ENCODE data around the gene CDR2L.
"Not testable (repeated sequence)": the region's sequence is repeated elsewhere in the genome, so short reads cannot be mapped to it uniquely, and the experiment has no call there.

Gene CDR2L

DNA sequence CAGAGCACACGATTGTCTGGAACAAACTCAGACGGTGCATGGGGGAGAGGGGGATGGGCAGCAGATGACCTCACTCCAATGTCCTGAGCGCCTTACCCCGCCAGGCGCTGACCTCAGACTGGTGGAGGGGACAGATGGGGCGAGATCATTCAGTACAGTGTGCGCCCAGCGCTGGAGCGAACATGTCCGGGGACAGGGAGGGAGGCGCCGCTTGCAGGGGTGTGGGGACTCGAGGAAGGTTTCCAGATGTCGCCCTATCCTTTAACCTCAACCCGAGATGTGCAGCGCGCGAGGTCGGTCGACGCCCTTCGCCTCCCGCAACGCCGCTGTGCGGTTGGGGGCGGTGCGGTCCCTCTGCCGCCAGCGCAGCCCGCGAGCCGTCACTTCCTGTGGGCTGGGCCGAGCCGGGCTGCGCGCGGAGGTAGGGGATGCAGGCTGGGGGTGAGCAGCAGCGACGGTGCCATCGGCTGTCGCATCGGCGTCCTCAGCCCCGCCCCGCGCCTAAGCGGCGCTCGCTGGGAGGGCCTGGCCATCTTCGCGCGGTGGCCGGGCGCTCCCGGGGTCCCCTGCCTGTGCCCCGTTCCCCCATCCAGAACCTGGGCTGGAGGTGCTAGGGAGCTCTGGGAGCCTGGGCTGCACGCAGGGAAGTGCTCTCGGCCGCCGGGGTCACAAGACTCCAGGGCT is 5.3 kb upstream of the CDR2L start:
- peak; percentile 87 for DNase-seq (ENCODE audit: low spot score)

GRCh38 chr17:74982663-74983313 is 4.6 kb upstream of the CDR2L start:
- not testable (repeated sequence) for DNase-seq (ENCODE audit: low spot score)

DNA sequence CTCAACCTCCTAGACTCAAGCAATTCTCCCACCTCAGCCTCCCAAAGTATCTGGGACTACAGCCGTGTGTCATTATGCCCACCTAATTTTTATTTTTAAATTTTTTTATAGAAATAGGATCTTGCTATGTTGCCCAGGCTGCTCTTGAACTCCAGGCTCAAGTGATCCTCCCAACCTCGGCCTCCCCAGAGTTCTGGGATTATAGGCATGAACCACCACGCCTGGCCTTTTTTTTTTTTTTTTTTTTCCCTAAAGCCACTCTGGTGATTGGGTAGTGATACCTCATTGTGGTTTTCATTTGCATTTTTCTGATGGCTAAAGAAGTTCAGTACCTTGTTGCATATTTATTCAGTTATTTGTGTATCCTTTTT is 1.2 kb upstream of the CDR2L start:
- no peak for DNase-seq (ENCODE audit: low spot score)

DNA sequence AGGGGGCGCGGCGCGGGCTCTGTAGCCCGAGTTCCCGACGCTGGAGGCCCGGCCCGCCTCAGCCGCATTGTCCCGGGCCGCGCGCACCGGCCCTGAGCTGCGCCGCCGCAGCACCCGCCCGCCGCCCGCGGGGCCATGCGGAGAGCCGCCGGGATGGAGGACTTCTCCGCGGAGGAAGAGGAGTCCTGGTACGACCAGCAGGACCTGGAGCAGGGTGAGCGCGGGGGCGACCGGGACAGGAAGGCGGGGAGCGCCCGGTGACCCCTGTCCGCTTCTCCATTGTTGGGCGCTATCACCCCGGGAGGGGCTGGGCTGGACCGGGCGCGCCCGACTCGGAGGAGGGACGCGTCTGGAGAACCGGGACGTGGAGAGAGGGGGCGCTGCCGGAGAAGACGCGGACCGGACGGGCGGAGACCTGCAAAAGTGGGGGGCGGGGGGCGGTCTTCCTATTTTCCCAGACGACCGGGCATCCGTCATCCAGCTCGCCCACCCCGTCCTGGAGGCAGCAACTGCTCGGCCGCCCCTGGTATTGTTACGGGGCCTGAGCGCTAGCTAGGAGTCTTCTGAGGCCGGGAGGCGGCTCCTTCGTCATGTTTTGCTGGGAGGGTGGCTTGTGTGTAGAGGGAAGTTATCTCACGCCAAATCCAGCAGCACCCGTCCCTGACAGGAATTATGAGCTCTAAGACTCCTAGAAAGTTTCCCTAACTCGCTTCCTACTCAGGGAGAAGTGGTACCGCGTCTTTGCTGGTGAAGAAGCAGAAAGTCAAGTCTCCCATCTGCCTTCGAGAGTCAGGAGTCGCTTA is 678 bp downstream of the CDR2L start:
- DNase-seq (ENCODE audit: low spot score) = peak; percentile 91

DNA sequence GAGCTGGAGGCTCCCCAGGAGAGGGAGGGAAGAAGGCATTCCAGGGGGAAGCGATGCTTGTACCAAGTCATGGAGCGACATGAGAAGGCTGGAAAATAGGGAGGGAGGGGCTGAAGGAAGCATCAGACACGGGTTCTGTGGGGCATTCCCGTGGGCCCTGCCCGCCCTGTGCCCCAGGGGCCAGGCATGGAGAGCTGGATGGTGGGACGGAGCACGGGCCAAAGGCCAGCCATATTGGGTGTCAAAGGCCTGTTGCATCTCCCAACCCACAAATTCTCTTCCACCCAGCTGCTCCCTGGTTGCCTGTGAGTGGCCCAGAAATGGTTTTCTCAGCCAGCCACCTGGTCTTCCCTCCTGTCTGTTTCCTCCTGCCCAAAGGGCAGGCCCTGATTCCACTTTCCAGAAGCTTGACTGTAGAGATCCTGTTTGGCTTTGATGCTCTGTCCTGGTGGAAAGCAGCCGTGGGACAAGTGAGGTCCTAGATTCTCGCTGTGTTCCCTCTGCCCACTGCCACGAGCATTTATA is 3.2 kb downstream of the CDR2L start:
- no peak for DNase-seq (ENCODE audit: low spot score)

DNA sequence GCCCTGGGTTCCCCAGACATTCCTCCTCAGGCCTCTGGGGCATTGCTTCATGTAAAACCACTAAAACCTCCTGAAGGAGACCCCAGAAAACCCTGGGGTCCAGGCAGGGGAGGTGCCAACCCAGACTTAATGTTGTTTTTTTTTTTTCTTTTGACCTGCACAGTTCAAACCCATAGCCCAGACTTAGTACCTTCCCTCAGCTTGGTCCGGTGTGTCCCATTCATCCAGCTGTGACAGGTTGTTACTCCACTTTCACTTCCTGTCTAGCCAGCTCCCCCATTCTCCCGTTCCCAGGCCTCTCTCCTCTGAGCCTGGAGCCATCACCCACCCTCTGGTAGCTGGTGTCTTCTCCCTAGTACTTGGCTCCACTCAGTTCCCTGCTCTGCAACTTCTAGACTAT is 4.8 kb downstream of the CDR2L start:
- DNase-seq (ENCODE audit: low spot score) = no peak

GRCh38 chr17:74994440-74994839 is 7.0 kb downstream of the CDR2L start:
- DNase-seq (ENCODE audit: low spot score) = peak; percentile 49

- no peak for DNase-seq (ENCODE audit: low spot score)
Measured at GRCh38 chr17:74995847-74996246, 8.4 kb downstream of the CDR2L start.

GRCh38 chr17:74998783-74999182 is 11.4 kb downstream of the CDR2L start:
- no peak for DNase-seq (ENCODE audit: low spot score)

DNA sequence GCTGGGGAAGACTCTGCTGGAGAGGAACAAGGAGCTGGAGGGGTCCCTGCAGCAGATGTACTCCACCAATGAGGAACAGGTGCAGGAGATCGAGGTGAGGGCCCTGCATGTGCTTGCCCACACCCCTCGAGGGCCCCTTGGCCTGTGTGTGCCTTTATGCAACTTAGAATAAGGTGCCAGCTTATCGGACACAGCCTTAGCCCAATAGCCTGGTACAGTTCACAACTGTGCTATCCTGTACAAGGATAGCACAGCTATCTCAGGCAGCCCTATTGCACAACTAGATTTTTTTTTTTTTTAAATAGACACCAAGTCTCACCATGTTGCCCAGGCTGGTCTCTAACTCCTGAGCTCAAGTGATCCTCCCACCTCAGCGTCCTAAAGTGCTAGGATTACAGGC is 12.1 kb downstream of the CDR2L start:
- DNase-seq (ENCODE audit: low spot score) = no peak

DNA sequence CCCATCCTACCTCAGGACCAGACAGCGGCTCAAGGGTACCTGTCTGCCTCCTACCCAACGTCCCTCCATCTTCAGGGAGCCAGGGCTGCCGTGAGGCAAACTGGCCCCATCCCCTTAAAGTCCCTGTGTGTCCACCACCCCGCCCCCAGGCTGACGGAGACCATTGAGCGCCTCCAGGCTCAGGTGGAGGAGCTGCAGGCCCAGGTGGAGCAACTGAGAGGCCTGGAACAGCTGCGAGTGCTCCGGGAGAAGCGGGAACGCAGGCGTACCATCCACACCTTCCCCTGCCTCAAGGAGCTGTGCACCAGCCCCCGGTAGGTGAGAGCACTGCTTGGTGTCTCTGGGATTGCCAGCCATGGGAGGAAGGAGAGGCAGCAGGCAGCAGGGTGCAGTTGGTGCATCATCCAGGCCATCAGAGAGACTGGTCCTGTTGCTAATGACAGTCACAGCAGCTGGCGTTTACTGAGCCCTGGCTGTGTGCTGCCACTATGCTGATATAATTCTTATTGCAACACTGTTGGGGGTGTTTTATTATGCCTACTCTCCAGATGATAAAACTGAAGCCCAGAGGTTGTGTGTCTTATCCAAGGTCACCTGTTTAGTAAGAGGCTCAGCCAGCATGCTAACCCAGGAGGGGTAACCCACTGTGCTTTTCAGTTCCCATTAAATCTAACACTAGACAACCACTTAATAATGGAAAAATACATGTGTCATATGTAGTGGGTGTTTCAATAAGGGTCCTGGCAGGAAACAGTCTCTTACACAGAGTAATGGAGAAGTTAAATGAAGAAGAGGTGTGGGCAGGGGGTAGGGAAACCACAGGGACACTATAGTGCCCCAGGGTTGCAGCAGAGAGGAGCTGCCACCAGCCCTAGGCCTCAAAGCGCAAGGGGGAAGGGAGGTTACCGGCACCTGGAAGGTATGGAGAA is 14.7 kb downstream of the CDR2L start:
- no peak for DNase-seq (ENCODE audit: low spot score)

- no peak for DNase-seq (ENCODE audit: low spot score)
Measured at GRCh38 chr17:75003070-75003956, 15.9 kb downstream of the CDR2L start.

GRCh38 chr17:75003957-75004355 is 16.5 kb downstream of the CDR2L start:
- DNase-seq (ENCODE audit: low spot score) = no peak

GRCh38 chr17:75004371-75004770 is 16.9 kb downstream of the CDR2L start:
- DNase-seq (ENCODE audit: low spot score) = no peak

DNA sequence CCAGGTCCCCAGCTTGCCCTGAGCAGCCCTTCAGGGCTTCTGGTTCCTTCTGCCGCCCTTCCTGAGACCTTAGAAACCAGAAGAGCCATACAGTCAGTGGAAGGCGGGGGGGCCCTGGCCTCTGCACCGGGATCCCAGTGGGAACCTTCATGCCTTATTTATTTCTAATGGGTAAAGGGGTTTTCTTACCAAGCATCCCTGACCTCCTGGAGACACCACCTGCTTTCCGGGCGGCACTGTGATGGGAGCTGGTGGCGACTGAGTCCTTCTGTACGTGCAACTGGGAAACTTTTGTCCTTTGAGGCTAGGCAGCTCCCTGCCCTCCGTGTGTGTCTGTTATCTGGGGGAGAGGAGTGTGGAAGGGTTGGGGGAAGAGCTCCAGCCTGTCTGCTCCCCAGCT is 17.9 kb downstream of the CDR2L start:
- no peak for DNase-seq (ENCODE audit: low spot score)

GRCh38 chr17:75006084-75006483 is 18.7 kb downstream of the CDR2L start:
- not testable (repeated sequence) for DNase-seq (ENCODE audit: low spot score)

- no peak for DNase-seq (ENCODE audit: low spot score)
Measured at GRCh38 chr17:75006653-75007052, 19.2 kb downstream of the CDR2L start.

DNA sequence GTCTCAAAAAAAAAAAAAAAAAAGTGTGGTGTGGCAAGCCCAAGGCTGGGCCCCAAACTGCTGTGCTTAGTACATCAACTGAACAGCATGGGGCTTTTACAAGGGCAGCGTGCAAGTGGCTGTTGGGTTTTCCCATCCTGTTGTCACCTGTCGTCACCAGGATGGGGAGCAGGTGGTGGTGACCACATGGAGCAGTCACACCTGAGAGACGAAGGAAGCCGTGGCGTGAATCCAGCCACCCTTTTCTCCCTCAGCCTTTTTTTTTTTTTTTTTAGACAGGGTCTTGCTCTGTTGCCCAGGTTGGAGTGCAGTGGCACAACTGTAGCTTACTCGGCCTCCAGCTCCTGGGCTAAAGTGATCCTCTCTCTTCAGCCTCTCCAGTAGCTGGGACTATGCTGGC is 20.9 kb downstream of the CDR2L start:
- no peak for DNase-seq (ENCODE audit: low spot score)

GRCh38 chr17:75009139-75009724 is 21.8 kb downstream of the CDR2L start:
- no peak for DNase-seq (ENCODE audit: low spot score)

DNA sequence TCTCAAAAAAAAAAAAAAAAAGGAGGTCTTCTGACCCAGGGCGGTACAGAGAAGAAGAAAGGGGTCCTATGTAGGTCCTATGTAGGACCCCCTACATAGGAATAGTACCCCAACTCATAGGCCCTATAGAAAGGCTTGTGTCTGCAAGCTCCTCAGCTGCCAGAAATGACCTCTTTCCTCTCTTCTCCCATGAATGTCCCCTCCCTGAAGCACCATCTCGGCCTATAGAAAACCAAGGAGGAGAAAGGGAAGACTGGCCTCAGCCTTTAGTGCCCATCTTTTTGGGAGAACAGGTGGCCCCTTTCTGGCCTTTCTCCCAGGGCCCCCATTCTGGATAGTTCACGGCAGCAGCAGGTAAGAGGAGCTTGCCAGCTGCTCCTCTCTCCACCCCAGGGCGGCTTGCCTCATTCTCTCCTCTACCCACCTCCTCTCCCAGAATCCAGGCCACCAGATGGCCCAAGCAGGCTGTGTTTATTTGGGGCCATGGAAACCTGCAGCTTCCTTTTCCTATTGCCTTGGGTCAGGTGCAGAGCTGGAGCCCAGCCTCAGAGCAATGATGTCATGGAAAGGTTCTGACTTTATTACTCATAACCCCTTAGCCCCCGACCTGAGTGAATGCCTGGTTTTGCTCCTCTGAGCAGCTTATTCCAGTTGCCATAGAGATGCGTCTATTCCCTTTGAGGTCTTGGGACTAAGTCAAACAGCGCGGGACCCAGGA is 23.4 kb downstream of the CDR2L start:
- DNase-seq (ENCODE audit: low spot score) = no peak
